ENCODE data around the gene SERGEF.

GRCh38 chr11:17762309-17762974 is 250.4 kb downstream of the SERGEF start:
- TF ChIP-seq CTCF (IDR thresholded peaks at IDR 0.05), result no peak
- no peak for TF ChIP-seq POLR2A (IDR thresholded peaks at IDR 0.05)

All from body of pancreas (tissue), 4 donors.